22Rv1 (cell line): ENCODE data around the gene BTBD9.

Experiments used
- H3K27ac ChIP-seq: fragments of 450-650 bp; 2 replicates; pipeline ENCODE4 v1.5.1; 2017
- CTCF ChIP-seq: fragments of 450-650 bp; IDR thresholded peaks from 2 replicates; pipeline ENCODE4 v1.5.1; 2017; ENCODE audit warnings: mild to moderate bottlenecking
- ZFX ChIP-seq: fragments of 450-650 bp; IDR thresholded peaks from 2 replicates; pipeline ENCODE4 v1.6.1; 2017; ENCODE audit warnings: antibody characterized with exemption, borderline replicate concordance

Gene BTBD9

GRCh38 chr6:38195113-38195635, 444.6 kb downstream of the BTBD9 start:
- H3K27ac ChIP-seq: no peak overlapping the region
- TF ChIP-seq CTCF (no peak), ZFX (no peak)

DNA sequence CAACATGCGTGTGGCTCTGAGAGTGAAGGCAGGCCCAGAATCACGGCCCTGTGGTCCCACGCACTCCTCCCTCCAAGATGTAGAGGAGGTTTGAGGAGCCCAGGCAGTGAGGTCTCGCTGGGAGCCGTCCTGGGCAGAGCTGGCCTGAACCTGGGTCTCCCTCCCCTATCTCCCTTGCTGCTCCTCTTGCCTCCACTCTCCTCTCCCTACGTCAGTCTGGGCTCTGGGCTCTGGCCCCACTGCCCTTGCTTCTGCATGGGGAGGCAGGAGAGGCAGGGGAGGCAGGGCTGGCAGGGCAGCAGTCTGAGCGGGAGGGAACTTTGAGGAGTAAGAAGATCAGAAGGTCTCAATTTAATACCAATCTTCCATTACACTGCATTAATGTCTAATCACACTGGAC, 445.1 kb downstream of the BTBD9 start:
- H3K27ac ChIP-seq: no peak overlapping the region
- TF ChIP-seq CTCF (no peak), ZFX (no peak)

GRCh38 chr6:38194282-38194572, 445.5 kb downstream of the BTBD9 start:
- no peak overlapping the region for H3K27ac ChIP-seq
- TF ChIP-seq CTCF (no peak), ZFX (no peak)

DNA sequence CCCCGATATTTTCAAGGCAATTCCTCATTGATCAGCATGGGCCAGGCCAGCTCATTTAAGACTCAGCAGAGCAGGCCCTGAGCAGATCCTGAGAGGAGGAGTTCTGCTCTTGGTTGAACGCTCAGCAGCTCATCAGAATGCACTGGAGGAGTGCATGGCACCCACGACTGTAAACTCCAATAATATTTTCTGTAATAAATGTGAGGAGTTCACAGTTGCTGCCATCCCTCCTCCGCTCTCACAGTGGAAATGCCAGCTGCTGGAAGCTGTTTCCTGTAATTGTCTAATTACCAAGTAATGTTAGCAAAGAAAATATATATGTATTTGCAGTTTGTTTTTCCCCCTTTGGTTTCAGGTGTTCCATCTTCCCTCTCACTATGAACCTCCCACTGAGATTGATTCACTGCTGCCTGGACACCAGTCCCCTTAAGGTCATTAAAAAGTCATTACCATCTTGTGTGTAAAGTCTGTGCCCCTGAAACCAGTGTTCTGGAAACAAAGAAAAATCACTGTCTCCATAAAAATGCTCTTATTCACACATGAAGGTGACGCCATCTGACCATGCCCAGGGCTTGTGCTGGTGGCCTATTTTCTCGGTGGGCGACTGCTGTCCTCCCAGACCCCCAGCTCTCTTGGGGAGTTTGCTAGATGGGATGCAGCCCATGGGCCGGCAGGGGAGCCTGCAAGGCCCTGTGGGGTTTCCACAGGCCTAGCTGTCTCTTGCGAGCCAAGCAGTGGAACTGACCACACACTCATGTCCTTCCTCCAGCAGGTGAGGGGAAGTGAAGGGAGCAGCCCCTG, 446.0 kb downstream of the BTBD9 start:
- TF ChIP-seq ZFX (no peak), CTCF (no peak)
- no peak overlapping the region for H3K27ac ChIP-seq

DNA sequence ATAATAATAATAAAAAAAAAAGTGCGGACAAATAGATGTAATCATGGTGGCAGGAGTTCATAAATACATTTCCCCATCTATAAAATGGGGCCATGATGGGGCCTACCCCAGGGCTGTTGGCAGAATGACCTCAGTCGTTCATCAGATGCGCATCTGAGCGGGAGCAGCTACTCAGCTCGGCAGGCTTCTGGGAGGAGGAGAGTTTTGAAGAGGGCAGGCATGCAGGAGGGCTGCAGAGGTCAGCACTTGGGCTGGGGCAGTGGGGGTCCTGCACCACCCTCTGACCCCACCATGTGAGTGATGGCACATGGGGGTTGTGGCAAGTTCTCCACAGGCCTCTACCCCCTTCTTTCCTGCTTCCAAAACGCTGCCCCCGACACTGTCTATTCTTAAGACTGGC, 446.7 kb downstream of the BTBD9 start:
- TF ChIP-seq CTCF (no peak), ZFX (no peak)
- H3K27ac ChIP-seq: no peak overlapping the region

- TF ChIP-seq CTCF: no peak
- TF ChIP-seq ZFX: no peak
- no peak overlapping the region for H3K27ac ChIP-seq
These were observed 447.2 kb downstream of the BTBD9 start for GRCh38 chr6:38192487-38192886.

- no peak for TF ChIP-seq ZFX
- no peak for TF ChIP-seq CTCF
- no peak overlapping the region for H3K27ac ChIP-seq
These were observed 447.7 kb downstream of the BTBD9 start for GRCh38 chr6:38192011-38192410.
